Right lobe of liver (tissue), 6 donors: ENCODE measurements around the gene CA5A. TPM values are rescaled to one million over a fixed set of nuclear protein-coding genes. Genes with fewer than 3 reads are reported as not detected.

ENCODE experiments used
- ATAC-seq, 4 donors: fragments of 200-7000 bp; cut with Tn5 transposase; one replicate each; pipeline ENCODE4 v1.9.1; 2020; ENCODE audit warnings: mild to moderate bottlenecking in 4 of 4, moderate library complexity in 4 of 4
- DNase-seq, 3 donors: peaks; one replicate each; pipeline ENCODE4 v3.0.0-alpha.2; 2020
- H3K27ac ChIP-seq, 3 donors: fragments of 200-600 bp; one replicate each; pipeline ENCODE4 v1.8.0; 2022
- H3K27me3 ChIP-seq, 2 donors: fragments of 200-600 bp; one replicate each; pipeline ENCODE4 v1.8.0; 2022
- H3K36me3 ChIP-seq, 4 donors: fragments of 200-600 bp; sonication (generic) in 1 of 4; one replicate each; pipeline versions ENCODE4 v1.5.1 to v1.8.0; 2017 to 2022; ENCODE audit warnings: control low read depth in 1 of 4
- H3K4me1 ChIP-seq, 4 donors: fragments of 200-600 bp; sonication (generic) in 1 of 4; one replicate each; pipeline versions ENCODE4 v1.5.1 to v1.8.0; 2017 to 2022; ENCODE audit warnings: control low read depth in 1 of 4
- H3K4me3 ChIP-seq, 3 donors: fragments of 200-600 bp; one replicate each; pipeline ENCODE4 v1.8.0; 2022
- H3K9me3 ChIP-seq, 4 donors: fragments of 200-600 bp; sonication (generic) in 1 of 4; one replicate each; pipeline versions ENCODE4 v1.5.1 to v1.8.0; 2017 to 2022; ENCODE audit warnings: control low read depth in 1 of 4
- POLR2A ChIP-seq: fragments of 450-650 bp; IDR thresholded peaks from one replicate; pipeline ENCODE4 v1.6.1; 2017; ENCODE audit warnings: antibody characterized with exemption, mild to moderate bottlenecking
- WGBS: methylation state at CpG from one replicate; pipeline ENCODE4 v1.1.6; 2018; ENCODE audit warnings: low coverage, low lambda C conversion rate; ENCODE audit not compliant: insufficient coverage; ENCODE audit errors: missing lambda C conversion rate; 5-methylcytosine and 5-hydroxymethylcytosine counted together
- intact Hi-C, 2 donors: fragments of 100-400 bp; cut with DNase I; formaldehyde crosslinking; loops; one replicate each; pipeline versions ENCODE4 v1.11.2 to v1.14.1; 2022
- small RNA-seq, 2 experiments: library from RNA; depleted of rRNA; stranded (forward); fragments of <200 nt; gene quantifications; one replicate each; pipeline ENCODE3, GENCODE V24; 2016
- total RNA-seq, 6 experiments: library from RNA; depleted of rRNA in 2 of 6; stranded (reverse); fragments of >200 nt in 2 of 6; fragmentation: NEBNext Ultra II Directional in 3 of 6; extraction: Animal tissue kit (Norgen Biotek cat#: 25700) in 3 of 6; gene quantifications; one replicate each; pipeline versions ENCODE4 v1.1.0 to v1.2.4, GENCODE V29; 2016 to 2023
- TF ChIP-seq, protein P1 (sequence below), 4 donors: fragments of 200-600 bp in 3 of 4; fragments of 450-650 bp in 1 of 4; IDR thresholded peaks; one replicate each; pipeline versions ENCODE4 v1.5.1 to v1.8.0; 2016 to 2022; ENCODE audit warnings: antibody characterized with exemption in 4 of 4, mild to moderate bottlenecking in 2 of 4
- donor health status: DM: no; HTN: yes; CAD: no.
- donor health status: DM: no; HTN: no; CAD: no.
- donor health status: DM: no; HTN: no; CAD: no.
- donor health status: DM: no; HTN: yes; CAD: no.
- donor health status: DM: no; HTN: yes; CAD: no.

Gene CA5A
- total RNA-seq, 6 experiments from 2014 or later: 26.5 to 59.6 (median 30.2) TPM

DNA sequence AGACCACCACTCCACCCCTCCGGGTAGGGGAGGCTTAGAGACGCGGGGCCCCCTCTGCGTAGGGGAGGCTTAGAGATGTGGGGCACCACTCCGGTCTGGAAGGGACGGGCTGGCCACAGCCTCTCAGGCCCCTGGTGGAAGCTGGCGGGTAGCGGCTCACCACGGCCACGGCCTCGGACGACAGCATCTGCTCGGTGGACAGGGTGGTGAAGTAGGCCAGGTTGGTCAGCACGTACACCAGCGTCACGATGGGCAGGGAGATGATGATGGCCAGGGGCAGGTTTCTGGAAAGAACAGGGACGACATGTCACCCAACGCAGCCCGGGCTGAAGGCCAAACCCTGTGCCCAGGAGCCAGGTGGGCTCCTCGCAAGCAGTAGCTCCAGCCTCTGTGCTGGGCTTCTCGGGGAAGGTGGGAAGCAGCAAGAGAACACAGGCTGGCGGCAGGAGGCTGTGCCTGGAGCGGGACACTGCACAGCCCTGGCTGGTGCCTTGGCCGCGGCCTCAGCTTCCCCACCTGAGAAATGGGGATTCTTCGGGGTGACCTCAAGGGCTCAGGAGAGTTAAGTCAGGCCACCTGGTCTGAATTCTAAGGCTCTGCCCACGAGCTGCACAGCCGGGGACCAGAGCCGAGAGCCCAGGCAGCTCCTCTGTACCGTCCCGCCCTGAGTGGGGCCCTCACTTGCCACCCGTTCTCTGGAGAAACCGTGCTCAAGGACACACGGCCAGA, 96.6 kb downstream of the CA5A start:
- Histone ChIP-seq H3K4me1 (peaks cover 0 to 25% (median 12%) of the 10 kb centered on the region in 4 donors), H3K4me3 (peak overlapping the region; percentile 23 to 77 (median 67)), H3K9me3 (no peaks in the 10 kb centered on the region), H3K27me3 (no peaks in the 10 kb centered on the region), H3K27ac (peak overlapping the region; percentile 84 to 100 (median 99)), H3K36me3 (peaks cover 0 to 28% (median 5%) of the 10 kb centered on the region in 4 donors)
- intact Hi-C loops: loop anchor here in 1 of 2 donors (10.0 kb wide), 1 partner anchor 55 kb away; no protein-coding TSS in a partner anchor
- ATAC-seq (peak; percentile 0 to 6 (median 2)), DNase-seq (peak in 1 of 3 donors; percentile 70)
- TF ChIP-seq POLR2A: no peak
- WGBS: 41% methylated on average over 3 of the region's 34 CpGs

- 41% methylated on average over 11 of the region's 27 CpGs for WGBS
- Histone ChIP-seq H3K9me3 (no peaks in the 10 kb centered on the region), H3K4me1 (peaks cover 0 to 23% (median 11%) of the 10 kb centered on the region in 4 donors), H3K36me3 (peaks cover 0 to 32% (median 10%) of the 10 kb centered on the region in 4 donors), H3K27me3 (no peaks in the 10 kb centered on the region), H3K27ac (peak overlapping the region; percentile 84 to 100 (median 99)), H3K4me3 (peak overlapping the region; percentile 23 to 77 (median 67))
- peak; percentile 75 to 91 (median 90) for DNase-seq
- TF ChIP-seq, protein P1, sequence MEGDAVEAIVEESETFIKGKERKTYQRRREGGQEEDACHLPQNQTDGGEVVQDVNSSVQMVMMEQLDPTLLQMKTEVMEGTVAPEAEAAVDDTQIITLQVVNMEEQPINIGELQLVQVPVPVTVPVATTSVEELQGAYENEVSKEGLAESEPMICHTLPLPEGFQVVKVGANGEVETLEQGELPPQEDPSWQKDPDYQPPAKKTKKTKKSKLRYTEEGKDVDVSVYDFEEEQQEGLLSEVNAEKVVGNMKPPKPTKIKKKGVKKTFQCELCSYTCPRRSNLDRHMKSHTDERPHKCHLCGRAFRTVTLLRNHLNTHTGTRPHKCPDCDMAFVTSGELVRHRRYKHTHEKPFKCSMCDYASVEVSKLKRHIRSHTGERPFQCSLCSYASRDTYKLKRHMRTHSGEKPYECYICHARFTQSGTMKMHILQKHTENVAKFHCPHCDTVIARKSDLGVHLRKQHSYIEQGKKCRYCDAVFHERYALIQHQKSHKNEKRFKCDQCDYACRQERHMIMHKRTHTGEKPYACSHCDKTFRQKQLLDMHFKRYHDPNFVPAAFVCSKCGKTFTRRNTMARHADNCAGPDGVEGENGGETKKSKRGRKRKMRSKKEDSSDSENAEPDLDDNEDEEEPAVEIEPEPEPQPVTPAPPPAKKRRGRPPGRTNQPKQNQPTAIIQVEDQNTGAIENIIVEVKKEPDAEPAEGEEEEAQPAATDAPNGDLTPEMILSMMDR (IDR thresholded peaks at IDR 0.05): no peak
- peak; percentile 91 for TF ChIP-seq POLR2A
- intact Hi-C loops: loop anchor here in 1 of 2 donors (10.0 kb wide), 1 partner anchor 54 kb away; no protein-coding TSS in a partner anchor
- ATAC-seq: peak; percentile 39 to 76 (median 48)
These were observed 97.4 kb downstream of the CA5A start for GRCh38 chr16:87838643-87839541.

Small RNA genes within 50 kb of the gene (small RNA-seq; reads per million reads assigned to genes)
- gene AC127455.1: 0 reads per million in 2 experiments

Other genes with a start within 250 kb of the CA5A start
- 10 to 100 TPM; 11.6 to 22.7 (median 14.4) TPM for gene KLHDC4, start 170.5 kb downstream of the CA5A start, total RNA-seq
- 10 to 100 TPM in 5 of 6 experiments, 1 to 10 TPM in 1; 7.0 to 16.3 (median 12.4) TPM for gene SLC7A5, start 67.0 kb downstream of the CA5A start, total RNA-seq
- gene BANP, start 14.9 kb upstream of the CA5A start, total RNA-seq: 10 to 100 TPM; 11.2 to 20.7 (median 18.8) TPM